Mesenchymal stem cell (in vitro differentiated cells and primary cell): ENCODE results near the gene SPACA5.
"Not testable (repeated sequence)": the region's sequence is repeated elsewhere in the genome, so short reads cannot be mapped to it uniquely, and the experiment has no call there.

ENCODE experiments used
- DNase-seq: peaks from one replicate; pipeline ENCODE4 v3.0.0-alpha.2; 2013
- H2AFZ ChIP-seq: one replicate; pipeline ENCODE4 v1.6.1; 2013; ENCODE audit warnings: low read depth, mild to moderate bottlenecking, control low read depth, inconsistent platforms, low read length, moderate library complexity
- H2AK5ac ChIP-seq: 2 replicates; pipeline ENCODE4 v1.6.1; 2013; ENCODE audit warnings: low read length, moderate library complexity, mild to moderate bottlenecking, inconsistent platforms; ENCODE audit not compliant: severe bottlenecking
- H2BK120ac ChIP-seq: one replicate; pipeline ENCODE4 v1.6.1; 2013; ENCODE audit warnings: low read depth, mild to moderate bottlenecking, inconsistent platforms, low read length, moderate library complexity
- H2BK12ac ChIP-seq, 2 experiments: one replicate each; pipeline ENCODE4 v1.6.1; 2013; ENCODE audit warnings: inconsistent platforms in 2 of 2, low read length in 2 of 2, mild to moderate bottlenecking in 2 of 2, moderate library complexity in 2 of 2, control low read depth in 1 of 2
- H2BK15ac ChIP-seq: one replicate; pipeline ENCODE4 v1.6.1; 2013; ENCODE audit warnings: mild to moderate bottlenecking, low read depth, inconsistent platforms; ENCODE audit not compliant: poor library complexity, severe bottlenecking
- H2BK5ac ChIP-seq: 2 replicates; pipeline ENCODE4 v1.6.1; 2013; ENCODE audit warnings: low read depth, mild to moderate bottlenecking, low read length, control low read depth, inconsistent platforms; ENCODE audit not compliant: poor library complexity, severe bottlenecking
- H3K14ac ChIP-seq, 2 experiments: one replicate each; pipeline ENCODE4 v1.6.1; 2013; ENCODE audit warnings: inconsistent platforms in 2 of 2, low read length in 2 of 2, control low read depth in 1 of 2, mild to moderate bottlenecking in 1 of 2, moderate library complexity in 1 of 2
- H3K18ac ChIP-seq, 2 experiments: one replicate each; pipeline ENCODE4 v1.6.1; 2013; ENCODE audit warnings: inconsistent platforms in 2 of 2, low read length in 2 of 2, control low read depth in 1 of 2, low read depth in 1 of 2, mild to moderate bottlenecking in 1 of 2
- H3K23ac ChIP-seq, 2 experiments: one replicate each; pipeline ENCODE4 v1.6.1; 2013; ENCODE audit warnings: inconsistent platforms in 2 of 2, low read length in 2 of 2, mild to moderate bottlenecking in 2 of 2, moderate library complexity in 2 of 2, control low read depth in 1 of 2
- H3K27ac ChIP-seq: 2 replicates; pipeline ENCODE4 v1.5.1; 2013; ENCODE audit warnings: mild to moderate bottlenecking, moderate library complexity, low read length, control low read depth, inconsistent platforms; ENCODE audit not compliant: poor library complexity, severe bottlenecking
- H3K27me3 ChIP-seq, 2 experiments: 2 replicates each; pipeline versions ENCODE4 v1.6.1 to v1.7.0; 2013; ENCODE audit warnings: low read length in 2 of 2, mild to moderate bottlenecking in 2 of 2, moderate library complexity in 2 of 2, control low read depth in 1 of 2, inconsistent platforms in 1 of 2; ENCODE audit not compliant: control insufficient read depth in 1 of 2, insufficient read depth in 1 of 2
- H3K36me3 ChIP-seq, 2 experiments: 2 replicates each; pipeline versions ENCODE4 v1.6.1 to v1.7.0; 2013; ENCODE audit warnings: low read length in 2 of 2, control low read depth in 1 of 2, inconsistent platforms in 1 of 2, low read depth in 1 of 2, mild to moderate bottlenecking in 1 of 2; ENCODE audit not compliant: insufficient read depth in 2 of 2, control insufficient read depth in 1 of 2
- H3K4ac ChIP-seq, 2 experiments: one replicate each; pipeline ENCODE4 v1.6.1; 2013; ENCODE audit warnings: inconsistent platforms in 2 of 2, low read length in 2 of 2, mild to moderate bottlenecking in 2 of 2, moderate library complexity in 2 of 2, control low read depth in 1 of 2, low read depth in 1 of 2
- H3K4me1 ChIP-seq: 2 replicates; pipeline ENCODE4 v1.6.1; 2013; ENCODE audit warnings: low read depth, low read length, control low read depth; ENCODE audit not compliant: control insufficient read depth, insufficient read depth
- H3K4me2 ChIP-seq: 2 replicates; pipeline ENCODE4 v1.6.1; 2013; ENCODE audit warnings: low read length, mild to moderate bottlenecking, inconsistent platforms; ENCODE audit not compliant: poor library complexity, severe bottlenecking
- H3K4me3 ChIP-seq, 2 experiments: 2 replicates each; pipeline versions ENCODE4 v1.5.1 to v1.7.0; 2013; ENCODE audit warnings: low read length in 2 of 2, mild to moderate bottlenecking in 2 of 2, control low read depth in 1 of 2, low read depth in 1 of 2; ENCODE audit not compliant: insufficient read depth in 1 of 2
- H3K79me1 ChIP-seq: replicated peaks from 2 replicates; pipeline ENCODE4 v1.6.1; 2013; ENCODE audit warnings: mild to moderate bottlenecking, control low read depth, low read length, inconsistent platforms; ENCODE audit not compliant: poor library complexity, severe bottlenecking
- H3K9ac ChIP-seq: 2 replicates; pipeline ENCODE4 v1.7.0; 2013; ENCODE audit warnings: mild to moderate bottlenecking, low read length, moderate library complexity
- H3K9me3 ChIP-seq: 2 replicates; pipeline ENCODE4 v1.7.0; 2013; ENCODE audit warnings: mild to moderate bottlenecking, low read length; ENCODE audit not compliant: control insufficient read depth
- H4K8ac ChIP-seq: one replicate; pipeline ENCODE4 v1.6.1; 2013; ENCODE audit warnings: inconsistent platforms, mild to moderate bottlenecking, low read length, moderate library complexity
- H4K91ac ChIP-seq: one replicate; pipeline ENCODE4 v1.6.1; 2013; ENCODE audit warnings: mild to moderate bottlenecking, low read length, inconsistent platforms
- WGBS: methylation state at CpG from one replicate; pipeline ENCODE4 v1.1.7; 2013; ENCODE audit warnings: mixed read lengths; 5-methylcytosine and 5-hydroxymethylcytosine counted together

Gene SPACA5

DNA sequence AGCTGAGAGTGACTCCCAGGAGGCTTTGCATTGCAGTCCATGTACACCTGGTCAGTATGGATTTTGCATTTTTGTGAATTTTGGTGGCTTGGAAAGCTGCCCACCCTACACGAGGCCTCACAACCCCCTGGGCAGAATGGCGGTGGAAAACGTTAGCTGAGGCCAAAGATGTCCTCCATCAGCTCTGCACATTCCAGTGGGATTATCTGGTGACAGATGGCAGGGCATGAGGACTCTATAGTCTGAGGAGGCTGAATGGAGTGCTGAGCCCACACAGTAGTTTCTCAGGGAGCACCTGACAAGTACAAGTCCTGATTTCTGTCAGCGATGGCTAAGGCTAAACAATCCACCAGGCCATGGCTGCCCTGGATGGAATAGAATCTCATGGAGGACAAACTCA is 20.8 kb downstream of the SPACA5 start:
- H3K79me1 ChIP-seq, H3K9me3 ChIP-seq, H2BK120ac ChIP-seq, H2BK5ac ChIP-seq, H4K91ac ChIP-seq, H3K4me3 ChIP-seq, H3K23ac ChIP-seq, H2BK15ac ChIP-seq, H3K4me1 ChIP-seq, H3K14ac ChIP-seq, H2AFZ ChIP-seq, H3K36me3 ChIP-seq, H3K27ac ChIP-seq, H2BK12ac ChIP-seq, H3K4me2 ChIP-seq, H3K27me3 ChIP-seq, H3K4ac ChIP-seq, H2AK5ac ChIP-seq, H3K9ac ChIP-seq, H4K8ac ChIP-seq, DNase-seq, H3K18ac ChIP-seq: not testable (repeated sequence)
- WGBS = 100% methylated on average over 1 of the region's 4 CpGs

DNA sequence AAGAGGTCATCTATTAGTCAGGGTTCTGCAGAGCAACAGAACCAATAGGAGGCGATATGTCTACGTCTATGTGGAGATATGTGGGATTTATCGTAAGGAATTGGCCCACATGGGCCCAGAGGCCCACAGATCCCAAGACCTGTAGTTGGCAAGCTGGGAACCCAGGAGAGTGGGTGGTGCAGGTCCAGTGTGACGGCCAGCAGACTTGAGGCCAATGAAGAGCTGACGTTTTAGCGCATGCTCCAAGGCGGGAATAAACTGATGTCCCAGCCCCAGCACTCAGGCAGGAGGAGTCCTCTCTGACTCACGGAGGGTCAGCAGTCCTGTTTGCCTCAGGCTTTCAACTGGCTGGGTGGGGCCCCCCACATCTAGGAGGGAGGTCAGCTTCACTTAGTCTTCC is 21.3 kb downstream of the SPACA5 start:
- no peak overlapping the region for H3K4ac ChIP-seq

DNA sequence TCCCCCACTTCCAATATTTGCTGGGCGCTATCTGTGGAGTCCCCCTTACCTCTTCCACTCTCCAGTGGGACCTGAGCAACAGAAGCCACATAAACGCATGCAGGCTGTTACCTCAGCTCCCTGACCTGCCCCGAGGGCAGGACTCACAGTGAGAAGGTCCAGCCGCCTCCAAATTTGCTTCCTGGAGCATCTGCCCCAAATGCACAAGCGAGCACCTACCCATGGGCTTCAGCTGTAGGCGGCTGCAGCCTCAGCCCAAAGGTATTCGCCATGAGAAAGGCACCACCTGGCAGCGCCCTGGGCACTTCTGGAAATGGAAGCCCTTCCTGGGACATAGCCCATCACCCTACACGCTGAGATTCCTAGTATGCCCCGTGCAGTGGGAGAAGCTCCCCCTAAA is 23.4 kb downstream of the SPACA5 start:
- Histone ChIP-seq H2BK12ac (no peak overlapping the region), H4K8ac (no peak overlapping the region), H3K4me2 (no peak overlapping the region), H3K36me3 (no peaks in the 10 kb centered on the region), H3K23ac (no peak overlapping the region), H2BK120ac (no peak overlapping the region), H3K27me3 (peaks cover 0 to 7% of the 10 kb centered on the region in 2 experiments), H4K91ac (no peak overlapping the region), H3K18ac (no peak overlapping the region), H3K4me1 (no peaks in the 10 kb centered on the region), H3K9ac (no peak overlapping the region), H3K4ac (no peak overlapping the region), H2BK15ac (no peak overlapping the region), H3K9me3 (no peaks in the 10 kb centered on the region), H3K27ac (no peak overlapping the region), H2BK5ac (no peak overlapping the region), H3K4me3 (no peak overlapping the region), H2AK5ac (no peak overlapping the region), H3K79me1 (no peaks in the 10 kb centered on the region), H3K14ac (no peak overlapping the region), H2AFZ (no peak overlapping the region)
- DNase-seq = no peak
- WGBS = 91% methylated on average over 10 of the region's 10 CpGs

More for the DNA sequence above, 21.3 kb downstream of the SPACA5 start:
- Histone ChIP-seq H3K18ac (no peak overlapping the region), H3K4me1 (no peaks in the 10 kb centered on the region), H3K27me3 (peaks cover 0 to 4% of the 10 kb centered on the region in 2 experiments), H2BK120ac (no peak overlapping the region), H2BK12ac (no peak overlapping the region), H4K8ac (no peak overlapping the region), H3K14ac (no peak overlapping the region), H2BK15ac (no peak overlapping the region), H3K27ac (no peak overlapping the region), H3K4me3 (no peak overlapping the region), H2AFZ (no peak overlapping the region), H2BK5ac (no peak overlapping the region), H4K91ac (no peak overlapping the region), H3K9ac (no peak overlapping the region), H3K9me3 (no peaks in the 10 kb centered on the region), H3K4me2 (no peak overlapping the region), H3K23ac (no peak overlapping the region), H3K79me1 (no peaks in the 10 kb centered on the region), H3K36me3 (no peaks in the 10 kb centered on the region), H2AK5ac (no peak overlapping the region)
- WGBS = 92% methylated on average over 8 of the region's 8 CpGs
- DNase-seq = no peak

DNA sequence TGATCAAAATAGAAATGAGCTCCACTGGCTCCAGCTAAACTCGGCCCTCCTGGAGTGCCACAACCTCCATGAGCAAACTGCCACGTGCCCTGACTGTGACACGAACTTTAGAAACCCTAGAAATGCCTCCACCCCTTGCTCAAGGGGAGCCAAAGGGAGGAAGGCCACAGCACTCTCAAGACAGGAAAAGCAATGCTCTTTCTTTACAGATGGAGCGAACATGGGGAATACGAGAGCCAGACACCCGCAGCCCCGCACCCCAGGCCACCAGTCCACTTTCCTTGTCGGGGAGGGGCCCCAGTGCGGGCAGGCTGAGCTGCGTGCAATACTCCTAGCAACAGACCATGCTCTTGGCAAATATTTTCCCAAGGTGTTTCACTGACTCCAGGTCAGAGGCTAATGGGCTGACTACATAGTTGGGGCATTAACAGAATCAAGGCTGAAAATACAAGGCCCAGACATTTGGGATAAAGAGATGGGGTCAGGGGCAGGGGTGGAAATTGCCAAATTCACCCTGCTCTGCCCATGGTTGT is 23.9 kb downstream of the SPACA5 start:
- DNase-seq, H3K4me3 ChIP-seq, H3K4me1 ChIP-seq, H2AFZ ChIP-seq, H3K36me3 ChIP-seq, H3K14ac ChIP-seq, H2BK120ac ChIP-seq, H3K27ac ChIP-seq, H4K8ac ChIP-seq, H4K91ac ChIP-seq, H3K18ac ChIP-seq, H3K4me2 ChIP-seq, H3K79me1 ChIP-seq, H2BK5ac ChIP-seq, H3K23ac ChIP-seq, H3K4ac ChIP-seq, H2BK15ac ChIP-seq, H3K9ac ChIP-seq, H3K9me3 ChIP-seq, H2AK5ac ChIP-seq, H2BK12ac ChIP-seq: not testable (repeated sequence)
- peaks cover 0 to 12% of the 10 kb centered on the region in 2 experiments for H3K27me3 ChIP-seq
- WGBS = 56% methylated on average over 3 of the region's 10 CpGs
